C4-2B (cell line): ENCODE results near the gene ELAVL1.
"Not testable (repeated sequence)": the region's sequence is repeated elsewhere in the genome, so short reads cannot be mapped to it uniquely, and the experiment has no call there.

Experiments
- H3K27ac ChIP-seq: fragments of 450-650 bp; 2 replicates; pipeline ENCODE4 v1.5.1; 2017
- CTCF ChIP-seq: fragments of 450-650 bp; conservative IDR thresholded peaks from 2 replicates; pipeline ENCODE4 v1.5.1; 2017; ENCODE audit warnings: mild to moderate bottlenecking
- ZFX ChIP-seq: fragments of 450-650 bp; IDR thresholded peaks from 2 replicates; pipeline ENCODE4 v1.6.1; 2017

ELAVL1 gene

GRCh38 chr19:8030960-8031359, 25.5 kb upstream of the ELAVL1 start:
- H3K27ac ChIP-seq: no peak overlapping the region
- TF ChIP-seq CTCF (no peak), ZFX (no peak)

GRCh38 chr19:8028951-8029491, 23.6 kb upstream of the ELAVL1 start:
- TF ChIP-seq ZFX (no peak), CTCF (no peak)
- H3K27ac ChIP-seq: no peak overlapping the region

GRCh38 chr19:8025316-8025715, 19.9 kb upstream of the ELAVL1 start:
- TF ChIP-seq CTCF (no peak), ZFX (no peak)
- H3K27ac ChIP-seq: no peak overlapping the region

GRCh38 chr19:8024256-8024655, 18.8 kb upstream of the ELAVL1 start:
- not testable (repeated sequence) for H3K27ac ChIP-seq

GRCh38 chr19:8023371-8023770, 17.9 kb upstream of the ELAVL1 start:
- H3K27ac ChIP-seq: no peak overlapping the region
- TF ChIP-seq CTCF (no peak), ZFX (no peak)

GRCh38 chr19:8022275-8022674, 16.8 kb upstream of the ELAVL1 start:
- no peak for TF ChIP-seq CTCF
- TF ChIP-seq ZFX: no peak
- no peak overlapping the region for H3K27ac ChIP-seq

GRCh38 chr19:8021374-8021773, 15.9 kb upstream of the ELAVL1 start:
- H3K27ac ChIP-seq: no peak overlapping the region

More at GRCh38 chr19:8021374-8021773, 15.9 kb upstream of the ELAVL1 start:
- TF ChIP-seq CTCF (no peak), ZFX (no peak)
